IMR-90 (cell line): ENCODE data around the gene ZNF236. TPM values are rescaled to one million over a fixed set of nuclear protein-coding genes. Genes with fewer than 3 reads are reported as not detected.

Experiments
- ATAC-seq: fragments of 200-7000 bp; cut with Tn5 transposase; 2 replicates; pipeline ENCODE4 v1.9.1; 2020; ENCODE audit warnings: low read depth, mild to moderate bottlenecking, moderate library complexity
- BruUV-seq: library from RNA; stranded (reverse); fragments of 400-500 nt; replicated peaks from 2 replicates; lab custom pipeline; 2021; lab: Mats Ljungman, UMichigan
- CTCF ChIA-PET: fragments of 300-600 bp; formaldehyde crosslinking; extraction: SDS; loops from one replicate; lab custom pipeline; 2021; ENCODE audit warnings: antibody characterized with exemption; lab: Yijun Ruan, JAX
- POLR2A ChIA-PET: fragments of 300-600 bp; sonication (Branson Sonifier 250); formaldehyde crosslinking; loops from one replicate; lab custom pipeline; 2022; ENCODE audit warnings: antibody characterized with exemption; ENCODE audit not compliant: unreplicated experiment; lab: Charles Lee
- DNase-seq: peaks from one replicate; pipeline ENCODE4 v3.0.0; 2013
- H2AFZ ChIP-seq: replicated peaks from 2 replicates; pipeline ENCODE3; 2013; ENCODE audit warnings: low read length, mild to moderate bottlenecking; ENCODE audit not compliant: poor library complexity
- H2AK5ac ChIP-seq: 2 replicates; pipeline ENCODE4 v1.6.1; 2013; ENCODE audit warnings: low read depth, low read length, inconsistent platforms
- H2AK9ac ChIP-seq: replicated peaks from 2 replicates; pipeline ENCODE3; 2013; ENCODE audit warnings: mild to moderate bottlenecking, low read depth, low read length, moderate library complexity; ENCODE audit not compliant: poor library complexity
- H2BK120ac ChIP-seq: 2 replicates; pipeline ENCODE4 v1.6.1; 2013; ENCODE audit warnings: low read depth, low read length, inconsistent platforms
- H2BK15ac ChIP-seq: 3 replicates; pipeline ENCODE4 v1.6.1; 2013; ENCODE audit warnings: low read depth, low read length, inconsistent platforms
- H2BK20ac ChIP-seq: 2 replicates; pipeline ENCODE4 v1.6.1; 2013; ENCODE audit warnings: low read depth, mild to moderate bottlenecking, inconsistent platforms, low read length, moderate library complexity
- H2BK5ac ChIP-seq: 2 replicates; pipeline ENCODE4 v1.6.1; 2013; ENCODE audit warnings: mild to moderate bottlenecking, low read depth, low read length, inconsistent platforms; ENCODE audit not compliant: poor library complexity, severe bottlenecking
- H3K14ac ChIP-seq: replicated peaks from 2 replicates; pipeline ENCODE4 v1.6.1; 2013; ENCODE audit warnings: low read depth, low read length, inconsistent platforms
- H3K18ac ChIP-seq: 2 replicates; pipeline ENCODE4 v1.6.1; 2013; ENCODE audit warnings: low read depth, low read length, control low read depth
- H3K23ac ChIP-seq: 2 replicates; pipeline ENCODE4 v1.6.1; 2013; ENCODE audit warnings: low read depth, low read length, inconsistent platforms
- H3K27ac ChIP-seq: 2 replicates; pipeline ENCODE4 v1.5.1; 2013; ENCODE audit warnings: mild to moderate bottlenecking, control low read depth, low read length; ENCODE audit not compliant: insufficient read depth
- H3K27me3 ChIP-seq: 2 replicates; pipeline ENCODE4 v1.6.1; 2013; ENCODE audit warnings: low read length; ENCODE audit not compliant: control insufficient read depth, insufficient read depth
- H3K36me3 ChIP-seq: 2 replicates; pipeline ENCODE4 v1.6.1; 2013; ENCODE audit warnings: low read length, mixed read lengths; ENCODE audit not compliant: control insufficient read depth, insufficient read depth
- H3K4ac ChIP-seq: 2 replicates; pipeline ENCODE4 v1.6.1; 2013; ENCODE audit warnings: low read depth, low read length, inconsistent platforms
- H3K4me1 ChIP-seq: 2 replicates; pipeline ENCODE4 v1.6.1; 2013; ENCODE audit warnings: low read length, mixed read lengths; ENCODE audit not compliant: control insufficient read depth, insufficient read depth
- H3K4me2 ChIP-seq: 2 replicates; pipeline ENCODE4 v1.6.1; 2013; ENCODE audit warnings: low read depth, mild to moderate bottlenecking, control low read depth, low read length, moderate library complexity
- H3K4me3 ChIP-seq: 2 replicates; pipeline ENCODE4 v1.5.1; 2013; ENCODE audit warnings: low read depth, mild to moderate bottlenecking, control low read depth, low read length, moderate library complexity; ENCODE audit not compliant: insufficient read depth
- H3K56ac ChIP-seq: 2 replicates; pipeline ENCODE4 v1.6.1; 2013; ENCODE audit warnings: low read length, inconsistent platforms; ENCODE audit not compliant: insufficient read depth; ENCODE audit errors: extremely low read depth
- H3K79me1 ChIP-seq, 2 experiments: 2 replicates each; pipeline ENCODE4 v1.6.1; 2013; ENCODE audit warnings: low read length in 2 of 2, inconsistent platforms in 1 of 2, low read depth in 1 of 2
- H3K9ac ChIP-seq: 2 replicates; pipeline ENCODE4 v1.6.1; 2013; ENCODE audit warnings: low read depth, low read length, control low read depth
- H3K9me1 ChIP-seq: 2 replicates; pipeline ENCODE4 v1.6.1; 2013; ENCODE audit warnings: low read length, inconsistent platforms; ENCODE audit not compliant: insufficient read depth
- H3K9me3 ChIP-seq: 2 replicates; pipeline ENCODE4 v1.6.1; 2013; ENCODE audit warnings: low read length; ENCODE audit not compliant: control insufficient read depth, insufficient read depth
- H4K20me1 ChIP-seq: 2 replicates; pipeline ENCODE4 v1.6.1; 2013; ENCODE audit warnings: low read length, inconsistent platforms; ENCODE audit not compliant: insufficient read depth
- H4K5ac ChIP-seq: 2 replicates; pipeline ENCODE4 v1.6.1; 2013; ENCODE audit warnings: mild to moderate bottlenecking, low read depth, low read length, control low read depth
- H4K8ac ChIP-seq, 2 experiments: 2 replicates each; pipeline ENCODE4 v1.6.1; 2013; ENCODE audit warnings: low read depth in 2 of 2, low read length in 2 of 2, control low read depth in 1 of 2, inconsistent platforms in 1 of 2
- H4K91ac ChIP-seq: 2 replicates; pipeline ENCODE4 v1.6.1; 2013; ENCODE audit warnings: low read depth, low read length, inconsistent platforms; ENCODE audit not compliant: insufficient read depth
- BHLHE40 ChIP-seq: fragments of 150-350 bp; IDR thresholded peaks from 2 replicates; pipeline ENCODE4 v1.6.1; 2016; ENCODE audit warnings: mild to moderate bottlenecking, low read depth, low read length
- CEBPB ChIP-seq: IDR thresholded peaks from 2 replicates; pipeline ENCODE4 v1.6.1; 2012; ENCODE audit warnings: low read depth, low read length, improper control_type of control experiment
- CHD1 ChIP-seq: IDR thresholded peaks from 2 replicates; pipeline ENCODE4 v1.6.1; 2012; ENCODE audit warnings: low read depth, low read length, improper control_type of control experiment
- MAFK ChIP-seq: IDR thresholded peaks from 2 replicates; pipeline ENCODE4 v1.6.1; 2012; ENCODE audit warnings: low read depth, low read length, improper control_type of control experiment
- MAZ ChIP-seq: IDR thresholded peaks from 2 replicates; pipeline ENCODE4 v1.6.1; 2012; ENCODE audit warnings: low read depth, mild to moderate bottlenecking, low read length, improper control_type of control experiment, moderate library complexity, borderline replicate concordance
- MXI1 ChIP-seq: IDR thresholded peaks from 2 replicates; pipeline ENCODE4 v1.6.1; 2012; ENCODE audit warnings: low read depth, mild to moderate bottlenecking, low read length, moderate library complexity, borderline replicate concordance
- NFE2L2 ChIP-seq: fragments of 150-350 bp; IDR thresholded peaks from 2 replicates; pipeline ENCODE4 v1.6.1; 2016; ENCODE audit warnings: low read depth, mild to moderate bottlenecking, low read length
- POLR2A ChIP-seq: IDR thresholded peaks from 2 replicates; pipeline ENCODE4 v1.6.1; 2012; ENCODE audit warnings: mild to moderate bottlenecking, low read depth, low read length
- RCOR1 ChIP-seq: IDR thresholded peaks from 2 replicates; pipeline ENCODE4 v1.6.1; 2012; ENCODE audit warnings: mild to moderate bottlenecking, low read length, improper control_type of control experiment; ENCODE audit not compliant: insufficient replicate concordance
- SMC3 ChIP-seq: fragments of 150-350 bp; IDR thresholded peaks from 2 replicates; pipeline ENCODE4 v1.6.1; 2016; ENCODE audit warnings: low read depth, mild to moderate bottlenecking, antibody characterized with exemption, low read length, moderate library complexity
- WGBS, 2 experiments: methylation state at CpG; one replicate each; pipeline versions ENCODE4 v1.1.5 to v1.1.7; 2013; ENCODE audit warnings: missing lambda C conversion rate in 2 of 2; ENCODE audit not compliant: insufficient read length in 1 of 2; ENCODE audit errors: extremely low coverage in 2 of 2; 5-methylcytosine and 5-hydroxymethylcytosine counted together
- dilution Hi-C: fragments of 300-500 bp; cut with HindIII; formaldehyde crosslinking; loops from one replicate; pipeline ENCODE4 v1.14.3; 2018; ENCODE audit warnings: low sequenced_read_pairs; ENCODE audit not compliant: unreplicated experiment
- in situ Hi-C: fragments of 300-500 bp; cut with MboI; formaldehyde crosslinking; loops from 3 replicates; pipeline ENCODE4 v1.14.3; 2019; ENCODE audit warnings: low sequenced_read_pairs, inconsistent platforms, mixed read lengths
- intact Hi-C: fragments of 100-400 bp; cut with micrococcal nuclease; formaldehyde crosslinking; loops from 2 replicates; pipeline ENCODE4 v1.10.0; 2022
- polyA plus RNA-seq, 3 experiments: library from polyadenylated mRNA; depleted of rRNA; stranded (reverse); fragments of >200 nt; gene quantifications; 2 replicates each; pipeline ENCODE4 v1.2.3, GENCODE V29; 2012; ENCODE audit warnings: low replicate concordance in 1 of 3
- total RNA-seq: library from RNA; depleted of rRNA; stranded (reverse); fragments of >200 nt; gene quantifications from 2 replicates; pipeline ENCODE4 v1.2.3, GENCODE V29; 2012
- TF ChIP-seq, protein P1 (sequence below): fragments of 150-350 bp; IDR thresholded peaks from 2 replicates; pipeline ENCODE4 v1.6.1; 2017; ENCODE audit warnings: mild to moderate bottlenecking, antibody characterized with exemption, low read length, low read depth
- TF ChIP-seq, protein P2 (sequence below): conservative IDR thresholded peaks from 2 replicates; pipeline ENCODE4 v1.5.1; 2012; ENCODE audit warnings: mild to moderate bottlenecking, low read depth, low read length, improper control_type of control experiment

Gene ZNF236
- total and polyA plus RNA-seq, 2 of the 4 experiments (the other 2 are of a cell fraction), result 3.6 to 9.7 TPM

DNA sequence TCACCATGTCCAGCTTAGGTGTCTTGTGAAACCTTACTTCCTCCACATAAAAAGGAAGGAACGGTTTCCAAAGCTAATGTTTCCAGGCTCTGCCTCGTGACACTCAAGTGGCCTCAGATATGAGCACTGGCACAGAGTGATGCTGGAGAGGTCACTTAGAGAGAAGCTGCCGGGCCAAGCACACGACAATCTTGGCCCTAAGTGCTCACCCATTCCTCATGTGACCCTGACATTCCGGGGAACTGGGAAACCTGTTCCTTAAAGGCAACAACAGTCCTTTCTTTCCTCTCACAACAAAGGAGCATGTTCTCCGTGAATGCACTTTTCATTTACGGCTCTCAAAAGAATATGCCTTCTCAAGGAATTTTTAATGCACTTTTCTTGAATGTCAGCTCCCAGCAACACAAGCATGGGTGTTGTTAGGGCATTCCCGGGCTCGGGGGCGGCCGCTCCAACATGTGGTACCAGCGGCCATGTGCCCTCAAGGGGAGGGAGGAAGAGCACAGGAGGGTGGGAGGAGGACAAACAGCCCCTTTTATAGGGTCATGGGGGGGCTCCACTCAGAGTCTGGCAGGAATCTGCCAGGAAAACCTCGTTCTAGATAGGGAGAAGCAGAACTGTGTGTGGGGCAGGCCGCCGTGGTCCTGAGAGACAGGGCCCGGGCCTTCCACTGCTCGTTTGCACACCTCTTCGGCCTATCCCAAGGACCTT lies 191.6 kb downstream of the ZNF236 start:
- H3K9me3 ChIP-seq, result no peaks in the 10 kb centered on the region
- DNase-seq (no peak), ATAC-seq (no peak)
- H3K27me3 ChIP-seq, result no peaks in the 10 kb centered on the region; the same call in 1 of the 2 replicates
- intact Hi-C loops, result no loop called here
- H2BK5ac ChIP-seq, result no peak overlapping the region
- no peak overlapping the region for H3K27ac ChIP-seq
- BruUV-seq, result no TSS peak
- no peak overlapping the region for H2AK9ac ChIP-seq
- no peak overlapping the region for H3K4me2 ChIP-seq
- H3K56ac ChIP-seq, result no peak overlapping the region
- no peak overlapping the region for H4K91ac ChIP-seq
- no peak overlapping the region for H2AFZ ChIP-seq
- H2BK15ac ChIP-seq, result no peak overlapping the region
- no peaks in the 10 kb centered on the region for H3K79me1 ChIP-seq
- no peaks in the 10 kb centered on the region for H4K20me1 ChIP-seq
- no peak overlapping the region for H4K8ac ChIP-seq
- no peaks in the 10 kb centered on the region for H3K9me1 ChIP-seq
- no peak overlapping the region for H3K9ac ChIP-seq
- no peak overlapping the region for H3K18ac ChIP-seq
- WGBS, 2 experiments, result 53% methylated on average over 5 of the region's 18 CpGs; no CpG with 5 or more reads in 1 of the 2 experiments
- H4K5ac ChIP-seq, result no peak overlapping the region
- dilution Hi-C loops, result no loop called here
- TF ChIP-seq SMC3 (no peak), POLR2A (no peak), MAZ (no peak), CHD1 (no peak), CEBPB (no peak), RCOR1 (no peak), BHLHE40 (no peak), MAFK (no peak), NFE2L2 (no peak), MXI1 (no peak)
- TF ChIP-seq, protein P1, sequence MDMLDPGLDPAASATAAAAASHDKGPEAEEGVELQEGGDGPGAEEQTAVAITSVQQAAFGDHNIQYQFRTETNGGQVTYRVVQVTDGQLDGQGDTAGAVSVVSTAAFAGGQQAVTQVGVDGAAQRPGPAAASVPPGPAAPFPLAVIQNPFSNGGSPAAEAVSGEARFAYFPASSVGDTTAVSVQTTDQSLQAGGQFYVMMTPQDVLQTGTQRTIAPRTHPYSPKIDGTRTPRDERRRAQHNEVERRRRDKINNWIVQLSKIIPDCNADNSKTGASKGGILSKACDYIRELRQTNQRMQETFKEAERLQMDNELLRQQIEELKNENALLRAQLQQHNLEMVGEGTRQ, result no peak
- TF ChIP-seq, protein P2, sequence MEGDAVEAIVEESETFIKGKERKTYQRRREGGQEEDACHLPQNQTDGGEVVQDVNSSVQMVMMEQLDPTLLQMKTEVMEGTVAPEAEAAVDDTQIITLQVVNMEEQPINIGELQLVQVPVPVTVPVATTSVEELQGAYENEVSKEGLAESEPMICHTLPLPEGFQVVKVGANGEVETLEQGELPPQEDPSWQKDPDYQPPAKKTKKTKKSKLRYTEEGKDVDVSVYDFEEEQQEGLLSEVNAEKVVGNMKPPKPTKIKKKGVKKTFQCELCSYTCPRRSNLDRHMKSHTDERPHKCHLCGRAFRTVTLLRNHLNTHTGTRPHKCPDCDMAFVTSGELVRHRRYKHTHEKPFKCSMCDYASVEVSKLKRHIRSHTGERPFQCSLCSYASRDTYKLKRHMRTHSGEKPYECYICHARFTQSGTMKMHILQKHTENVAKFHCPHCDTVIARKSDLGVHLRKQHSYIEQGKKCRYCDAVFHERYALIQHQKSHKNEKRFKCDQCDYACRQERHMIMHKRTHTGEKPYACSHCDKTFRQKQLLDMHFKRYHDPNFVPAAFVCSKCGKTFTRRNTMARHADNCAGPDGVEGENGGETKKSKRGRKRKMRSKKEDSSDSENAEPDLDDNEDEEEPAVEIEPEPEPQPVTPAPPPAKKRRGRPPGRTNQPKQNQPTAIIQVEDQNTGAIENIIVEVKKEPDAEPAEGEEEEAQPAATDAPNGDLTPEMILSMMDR, result no peak
- H3K14ac ChIP-seq, result no peak overlapping the region
- peak overlapping the region; percentile 33; the same call in 1 of the 2 replicates for H3K23ac ChIP-seq
- ChIA-PET CTCF (interaction anchor here (0.6 to 0.9 kb wide), 2 partner anchors 18 to 194 kb away, joined by 3 read pairs; no protein-coding TSS in a partner anchor), POLR2A (no interaction called here)
- peaks cover 3% of the 10 kb centered on the region; the same call in 1 of the 2 replicates for H3K36me3 ChIP-seq
- no peak overlapping the region for H2BK120ac ChIP-seq
- no peak overlapping the region for H3K4me3 ChIP-seq
- H3K4me1 ChIP-seq, result no peaks in the 10 kb centered on the region
- H3K4ac ChIP-seq, result no peak overlapping the region
- H2BK20ac ChIP-seq, result no peak overlapping the region
- in situ Hi-C loops, result no loop called here
- no peak overlapping the region for H2AK5ac ChIP-seq
